Activated CD4-positive, alpha-beta T cell treated with anti-CD3 and anti-CD28 coated beads, Interleukin-2, amount 10 ng/mL, durations not matched to agents 24 days and 14 days (primary cell): Measurements from ENCODE around the gene MICU1. TPM values are rescaled to one million over a fixed set of nuclear protein-coding genes. Genes with fewer than 3 reads are reported as not detected.
"Not testable (repeated sequence)": the region's sequence is repeated elsewhere in the genome, so short reads cannot be mapped to it uniquely, and the experiment has no call there.

Experiments used
- DNase-seq: peaks from one replicate; pipeline ENCODE4 v3.0.0; 2022
- H3K27ac Mint-ChIP-seq: one replicate; pipeline ENCODE4 v1.8.0; 2022; ENCODE audit warnings: mild to moderate bottlenecking, mixed read lengths
- H3K27me3 Mint-ChIP-seq: one replicate; pipeline ENCODE4 v1.8.0; 2022; ENCODE audit warnings: mixed read lengths
- H3K36me3 Mint-ChIP-seq: one replicate; pipeline ENCODE4 v1.8.0; 2022; ENCODE audit warnings: low read depth, mild to moderate bottlenecking, mixed read lengths
- H3K4me1 Mint-ChIP-seq: one replicate; pipeline ENCODE4 v1.8.0; 2021; ENCODE audit warnings: mixed read lengths
- H3K4me3 Mint-ChIP-seq: one replicate; pipeline ENCODE4 v1.8.0; 2022; ENCODE audit warnings: mild to moderate bottlenecking, moderate library complexity, mixed read lengths
- H3K9me3 Mint-ChIP-seq: one replicate; pipeline ENCODE4 v1.8.0; 2021; ENCODE audit warnings: mixed read lengths
- intact Hi-C: fragments of 100-400 bp; cut with micrococcal nuclease; formaldehyde crosslinking; loops from one replicate; pipeline ENCODE4 v1.15.1; 2023
- total RNA-seq: library from RNA; stranded (reverse); gene quantifications from 2 replicates; pipeline ENCODE4 v1.2.3, GENCODE V29; 2022

The MICU1 gene
- total RNA-seq, 1 donor from 2014 or later, result 36.1 TPM

DNA sequence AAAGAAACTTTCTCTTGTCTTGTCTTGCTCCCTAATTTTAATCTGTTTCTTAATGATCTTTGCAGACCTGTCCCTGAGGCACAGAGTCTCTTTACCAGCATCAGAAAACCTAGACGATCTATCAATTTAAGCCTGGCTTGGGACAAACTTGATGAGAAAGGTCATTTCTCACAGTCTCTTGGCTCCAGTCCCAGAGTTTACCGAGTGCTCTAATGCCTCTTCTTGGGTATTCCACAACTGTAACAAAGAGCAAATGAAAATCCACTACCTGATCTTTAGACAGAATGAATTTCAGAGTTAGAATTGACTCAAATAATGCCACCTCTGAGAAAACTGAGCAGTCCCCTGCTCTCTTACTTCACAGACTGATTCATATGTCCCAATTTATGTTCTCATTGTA is 164.8 kb downstream of the MICU1 start:
- Mint-ChIP-seq H3K36me3 (peaks cover under 1% of the 10 kb centered on the region), H3K4me1 (no peaks in the 10 kb centered on the region), H3K27ac (no peak overlapping the region), H3K4me3 (no peak overlapping the region), H3K27me3 (no peaks in the 10 kb centered on the region), H3K9me3 (no peaks in the 10 kb centered on the region)
- intact Hi-C loops, result no loop called here
- no peak for DNase-seq

- Mint-ChIP-seq H3K9me3 (no peaks in the 10 kb centered on the region), H3K27me3 (no peaks in the 10 kb centered on the region), H3K27ac (no peak overlapping the region), H3K4me1 (no peaks in the 10 kb centered on the region), H3K36me3 (no peaks in the 10 kb centered on the region), H3K4me3 (no peak overlapping the region)
- no peak for DNase-seq
- intact Hi-C loops, result no loop called here
Measured at GRCh38 chr10:72460284-72460876, 165.5 kb downstream of the MICU1 start.

DNA sequence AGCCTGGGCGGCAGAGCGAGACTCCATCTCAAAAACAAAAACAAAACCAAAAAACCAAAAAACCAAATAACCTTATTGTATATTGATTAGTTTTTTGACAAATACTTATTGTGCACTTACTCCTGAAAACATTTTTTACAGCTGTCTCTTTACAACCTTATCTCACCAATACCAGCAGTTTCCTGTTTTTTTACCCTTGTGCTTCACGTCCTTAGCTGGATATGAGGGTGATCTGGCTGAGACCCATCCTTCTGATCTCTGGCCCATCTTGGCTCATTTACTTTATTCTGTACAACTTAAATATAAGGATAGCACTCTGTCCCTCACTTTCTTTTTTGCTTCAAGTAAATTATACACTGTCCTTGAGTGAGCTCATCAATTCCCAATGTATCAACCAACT is 166.6 kb downstream of the MICU1 start:
- intact Hi-C loops, result no loop called here
- no peaks in the 10 kb centered on the region for H3K36me3 Mint-ChIP-seq
- no peak overlapping the region for H3K4me3 Mint-ChIP-seq
- H3K27ac Mint-ChIP-seq, result no peak overlapping the region
- H3K4me1 Mint-ChIP-seq, result no peaks in the 10 kb centered on the region
- H3K9me3 Mint-ChIP-seq, result no peaks in the 10 kb centered on the region
- DNase-seq, result no peak
- no peaks in the 10 kb centered on the region for H3K27me3 Mint-ChIP-seq

GRCh38 chr10:72455889-72456595 is 169.8 kb downstream of the MICU1 start:
- DNase-seq, result no peak
- intact Hi-C loops, result no loop called here
- H3K4me1 Mint-ChIP-seq, result no peaks in the 10 kb centered on the region
- no peak overlapping the region for H3K27ac Mint-ChIP-seq
- no peaks in the 10 kb centered on the region for H3K9me3 Mint-ChIP-seq
- H3K27me3 Mint-ChIP-seq, result no peaks in the 10 kb centered on the region
- H3K4me3 Mint-ChIP-seq, result no peak overlapping the region
- H3K36me3 Mint-ChIP-seq, result no peaks in the 10 kb centered on the region

DNA sequence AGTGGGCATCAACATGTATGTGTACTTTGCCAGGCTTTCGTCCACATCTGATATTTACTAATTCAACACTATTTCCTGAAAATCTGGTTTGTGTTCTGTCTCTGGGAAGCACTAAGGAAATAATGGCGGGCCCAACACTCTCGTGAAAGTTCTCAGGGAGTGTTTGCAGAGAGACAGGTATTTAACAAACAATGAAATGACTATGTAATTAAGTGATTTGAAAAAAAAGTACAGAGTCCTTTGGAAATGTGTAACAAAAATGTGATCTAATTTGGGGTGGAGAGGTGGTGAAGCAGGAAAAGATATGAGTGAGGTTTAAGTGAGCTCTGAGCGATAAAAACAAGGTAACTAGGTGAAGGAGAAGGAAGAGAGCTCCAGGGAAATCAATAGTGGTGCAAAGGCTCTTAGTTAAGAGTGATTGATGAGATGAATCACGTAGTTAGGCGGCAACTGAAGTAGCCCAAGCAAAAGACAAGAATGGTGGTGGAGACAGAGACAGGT is 175.9 kb downstream of the MICU1 start:
- H3K27ac Mint-ChIP-seq, result no peak overlapping the region
- no peak for DNase-seq
- H3K4me1 Mint-ChIP-seq, result no peaks in the 10 kb centered on the region
- intact Hi-C loops, result no loop called here
- no peak overlapping the region for H3K4me3 Mint-ChIP-seq
- no peaks in the 10 kb centered on the region for H3K27me3 Mint-ChIP-seq
- no peaks in the 10 kb centered on the region for H3K9me3 Mint-ChIP-seq
- no peaks in the 10 kb centered on the region for H3K36me3 Mint-ChIP-seq

GRCh38 chr10:72445851-72446250 is 180.0 kb downstream of the MICU1 start:
- Mint-ChIP-seq H3K4me1 (no peaks in the 10 kb centered on the region), H3K4me3 (no peak overlapping the region), H3K9me3 (peaks cover 2% of the 10 kb centered on the region), H3K27ac (no peak overlapping the region), H3K27me3 (no peaks in the 10 kb centered on the region), H3K36me3 (peaks cover 1% of the 10 kb centered on the region)
- intact Hi-C loops, result no loop called here
- DNase-seq, result no peak

- DNase-seq, intact Hi-C loops, H3K27ac Mint-ChIP-seq, H3K27me3 Mint-ChIP-seq, H3K4me3 Mint-ChIP-seq, H3K36me3 Mint-ChIP-seq, H3K4me1 Mint-ChIP-seq: not testable (repeated sequence)
- H3K9me3 Mint-ChIP-seq, result peaks cover 11% of the 10 kb centered on the region
Measured at GRCh38 chr10:72442969-72443368, 182.9 kb downstream of the MICU1 start.

GRCh38 chr10:72435570-72435969 is 190.3 kb downstream of the MICU1 start:
- no peak overlapping the region for H3K4me3 Mint-ChIP-seq
- peaks cover 6% of the 10 kb centered on the region for H3K9me3 Mint-ChIP-seq
- H3K36me3 Mint-ChIP-seq, result no peaks in the 10 kb centered on the region
- no peak for DNase-seq
- no peaks in the 10 kb centered on the region for H3K4me1 Mint-ChIP-seq
- H3K27me3 Mint-ChIP-seq, result no peaks in the 10 kb centered on the region
- no peak overlapping the region for H3K27ac Mint-ChIP-seq
- intact Hi-C loops, result no loop called here

DNA sequence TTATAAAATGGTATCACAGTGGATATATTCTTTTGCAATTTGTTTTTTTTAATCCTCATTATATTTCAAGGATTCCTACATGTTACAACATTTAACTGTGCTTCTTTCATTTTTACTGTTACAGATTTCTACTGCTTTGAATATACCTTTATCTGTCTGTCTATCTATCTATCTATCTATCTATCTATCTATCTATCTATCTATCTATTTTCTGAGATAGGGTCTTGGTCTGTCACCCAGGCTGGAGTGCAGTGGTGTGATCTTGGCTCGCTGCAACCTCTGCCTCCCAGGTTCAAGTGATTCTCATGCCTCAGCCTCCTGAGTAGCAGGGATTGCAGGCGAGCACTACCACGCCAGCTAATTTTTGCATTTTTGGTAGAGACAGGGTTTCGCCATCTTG is 194.9 kb downstream of the MICU1 start:
- H3K27ac Mint-ChIP-seq, H3K4me3 Mint-ChIP-seq, intact Hi-C loops, H3K9me3 Mint-ChIP-seq, H3K27me3 Mint-ChIP-seq, H3K4me1 Mint-ChIP-seq, DNase-seq, H3K36me3 Mint-ChIP-seq: not testable (repeated sequence)

- Mint-ChIP-seq H3K9me3 (no peaks in the 10 kb centered on the region), H3K4me1 (no peaks in the 10 kb centered on the region), H3K27me3 (no peaks in the 10 kb centered on the region), H3K4me3 (no peak overlapping the region), H3K36me3 (no peaks in the 10 kb centered on the region), H3K27ac (no peak overlapping the region)
- intact Hi-C loops, result no loop called here
- DNase-seq, result no peak
Measured at GRCh38 chr10:72429931-72430330, 195.9 kb downstream of the MICU1 start.

GRCh38 chr10:72426986-72427385 is 198.9 kb downstream of the MICU1 start:
- Mint-ChIP-seq H3K9me3 (no peaks in the 10 kb centered on the region), H3K4me3 (no peak overlapping the region), H3K36me3 (peaks cover 7% of the 10 kb centered on the region), H3K27me3 (no peaks in the 10 kb centered on the region), H3K4me1 (no peaks in the 10 kb centered on the region), H3K27ac (no peak overlapping the region)
- DNase-seq, result no peak
- intact Hi-C loops, result no loop called here

GRCh38 chr10:72425133-72425532 is 200.7 kb downstream of the MICU1 start:
- Mint-ChIP-seq H3K4me3 (no peak overlapping the region), H3K9me3 (peaks cover 4% of the 10 kb centered on the region), H3K36me3 (peaks cover 15% of the 10 kb centered on the region), H3K27ac (no peak overlapping the region), H3K27me3 (no peaks in the 10 kb centered on the region), H3K4me1 (no peaks in the 10 kb centered on the region)
- DNase-seq, result no peak
- intact Hi-C loops, result no loop called here

- intact Hi-C loops, result no loop called here
- Mint-ChIP-seq H3K4me3 (no peak overlapping the region), H3K4me1 (no peaks in the 10 kb centered on the region), H3K27ac (no peak overlapping the region), H3K27me3 (no peaks in the 10 kb centered on the region), H3K36me3 (peaks cover 15% of the 10 kb centered on the region), H3K9me3 (peaks cover 4% of the 10 kb centered on the region)
- no peak for DNase-seq
Measured at GRCh38 chr10:72424561-72424960, 201.3 kb downstream of the MICU1 start.

DNA sequence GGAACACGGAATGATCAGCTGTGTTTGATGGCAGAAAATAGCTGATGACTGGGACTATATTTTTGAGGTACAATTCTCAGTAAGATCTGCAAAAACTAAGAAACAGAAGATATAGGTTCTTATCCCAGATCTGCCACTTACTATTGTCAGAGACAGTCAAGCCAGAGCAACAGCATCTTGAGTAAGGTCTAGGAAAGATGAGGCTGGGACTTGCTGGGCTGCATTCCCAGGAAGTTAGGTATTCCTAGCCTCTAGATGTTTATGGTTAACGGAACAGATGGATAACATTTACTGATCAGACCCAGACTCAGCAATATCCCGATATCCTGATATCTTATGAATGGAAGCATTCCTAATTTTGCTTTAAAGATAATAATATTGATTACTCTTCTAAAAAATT is 202.5 kb downstream of the MICU1 start:
- intact Hi-C loops, result no loop called here
- Mint-ChIP-seq H3K27ac (no peak overlapping the region), H3K27me3 (no peaks in the 10 kb centered on the region), H3K4me1 (no peaks in the 10 kb centered on the region), H3K4me3 (no peak overlapping the region), H3K36me3 (peaks cover 15% of the 10 kb centered on the region), H3K9me3 (peaks cover 4% of the 10 kb centered on the region)
- DNase-seq, result no peak
